ENCODE data around the gene DGKG.

The DGKG gene

DNA sequence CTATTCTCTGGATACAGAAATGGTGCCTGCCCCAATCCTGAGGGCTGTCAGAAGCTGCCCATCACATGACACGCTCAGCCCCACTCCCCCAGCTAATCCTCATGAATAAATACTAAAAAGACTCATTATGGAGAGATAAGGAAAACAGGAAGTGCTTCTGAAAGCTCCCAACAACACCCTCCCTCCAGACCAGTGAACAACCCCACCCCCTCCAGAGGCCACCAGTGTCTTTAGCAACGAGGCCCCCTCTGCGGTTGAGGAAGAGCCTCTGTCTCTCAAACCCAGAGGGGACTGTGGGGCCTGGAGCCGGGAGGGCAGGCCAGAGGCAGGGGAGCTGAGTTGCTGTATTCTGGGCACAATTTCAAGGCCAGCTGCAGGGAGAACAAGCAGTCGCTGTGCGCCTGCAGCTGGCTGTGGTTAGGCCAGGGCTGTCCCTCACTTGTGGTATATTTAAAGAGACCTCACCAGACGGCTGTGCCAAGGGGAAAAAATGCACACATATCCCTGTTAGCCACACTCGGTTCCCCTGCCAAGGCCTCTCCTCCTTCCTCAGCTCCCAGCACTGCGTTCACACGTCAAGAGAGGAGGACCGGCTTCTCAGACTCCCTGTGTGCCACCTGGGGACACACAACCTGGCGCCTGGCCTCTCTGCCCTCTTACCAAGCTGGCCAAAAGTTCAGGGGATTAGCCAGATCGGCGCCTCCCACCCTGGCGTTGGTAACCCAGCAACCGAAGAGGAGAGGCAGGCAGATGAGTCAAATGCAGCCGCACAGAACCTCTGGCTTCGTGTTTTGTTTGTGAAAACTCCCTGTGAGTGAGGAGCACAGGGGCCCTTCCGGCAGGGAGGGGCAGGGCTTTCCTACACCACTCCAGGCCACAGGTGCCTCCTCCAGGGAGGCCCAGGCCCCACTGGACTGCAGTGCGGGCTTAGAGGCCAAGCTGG, 152.0 kb downstream of the DGKG start:
- no peak for DNase-seq (ENCODE audit: low read depth)

GRCh38 chr3:186208296-186208989, 153.6 kb downstream of the DGKG start:
- DNase-seq (ENCODE audit: low read depth), result no peak

DNA sequence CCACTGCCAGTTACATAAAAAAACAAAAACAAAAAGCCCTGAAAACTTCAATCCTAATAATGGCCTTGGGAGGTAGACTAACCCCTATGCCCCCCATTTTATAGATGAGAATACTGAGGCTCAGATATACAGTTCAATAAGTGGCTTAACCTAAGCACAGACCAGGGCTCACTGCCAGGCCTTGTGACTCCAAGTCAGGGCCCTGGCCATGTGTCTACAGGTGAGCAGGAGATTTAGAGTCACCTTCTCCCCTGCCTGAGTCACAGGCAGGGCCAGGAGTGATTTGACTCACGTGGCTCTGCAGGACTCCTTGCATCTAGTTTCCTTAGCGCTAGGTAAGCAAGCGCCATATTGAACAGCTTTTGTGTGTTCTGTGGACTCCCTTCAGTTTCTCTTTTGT, 154.5 kb downstream of the DGKG start:
- DNase-seq (ENCODE audit: low read depth), result no peak

DNA sequence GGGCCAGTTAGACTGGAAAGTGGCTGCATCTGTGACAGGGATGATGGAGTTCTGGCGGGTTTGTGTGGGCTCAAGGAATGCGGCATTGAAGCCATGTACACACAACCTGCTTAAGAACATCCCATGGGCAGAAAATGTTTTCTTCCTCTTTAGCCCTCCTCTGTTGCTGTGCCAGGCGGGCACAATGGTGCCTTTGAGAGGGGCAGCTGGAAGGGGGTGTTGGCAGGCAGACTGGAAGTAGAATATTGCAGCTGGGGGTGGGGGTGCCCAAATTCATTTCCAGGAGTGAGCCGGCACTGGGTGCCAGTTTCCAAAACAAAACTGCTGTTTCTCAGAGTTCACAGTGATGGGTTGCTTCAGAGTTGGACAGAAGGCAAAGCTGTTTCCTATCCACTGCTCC, 161.3 kb downstream of the DGKG start:
- no peak for DNase-seq (ENCODE audit: low read depth)

DNA sequence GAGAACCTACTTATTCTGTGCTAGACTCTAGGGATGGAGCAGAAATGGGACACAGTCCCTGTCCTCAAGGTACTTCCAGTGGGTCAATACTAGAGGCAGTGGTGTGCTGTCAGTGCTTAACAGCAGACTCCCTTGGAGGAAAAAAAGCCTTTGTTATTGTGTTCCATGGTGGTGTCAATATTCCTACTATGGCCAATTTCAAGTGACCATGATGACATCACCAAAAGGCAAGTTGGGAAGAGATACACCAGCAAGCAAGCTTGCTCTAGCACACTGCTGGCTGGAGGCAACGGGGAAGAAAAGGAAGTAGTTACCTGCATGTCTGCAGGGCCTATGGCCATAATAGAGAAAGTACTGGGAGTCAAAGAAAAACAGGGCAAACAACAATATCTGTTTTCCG, 163.6 kb downstream of the DGKG start:
- DNase-seq (ENCODE audit: low read depth), result no peak

GRCh38 chr3:186194451-186194811, 167.6 kb downstream of the DGKG start:
- no peak for DNase-seq (ENCODE audit: low read depth)

- DNase-seq (ENCODE audit: low read depth), result no peak
These were observed 168.2 kb downstream of the DGKG start for GRCh38 chr3:186193534-186194450.

GRCh38 chr3:186192823-186193222, 169.2 kb downstream of the DGKG start:
- DNase-seq (ENCODE audit: low read depth), result no peak

DNA sequence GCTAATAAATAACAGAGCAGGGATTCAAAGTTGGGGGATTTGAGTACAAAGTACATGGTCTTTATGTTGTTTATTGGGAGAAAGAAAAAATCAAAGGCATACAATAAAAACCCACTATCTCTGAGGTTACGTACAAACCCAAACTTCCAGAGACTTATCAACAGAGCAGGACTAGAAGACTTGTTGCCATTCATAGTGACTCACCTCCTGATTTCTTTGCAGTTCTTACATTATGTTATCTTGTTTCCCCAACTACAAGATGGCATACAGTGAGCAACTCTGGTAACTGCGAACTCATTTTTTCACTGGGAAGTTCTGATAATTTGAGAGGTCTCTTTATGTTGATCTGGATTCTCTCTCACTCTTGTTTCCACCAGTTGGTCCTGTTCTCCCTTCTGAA, 172.5 kb downstream of the DGKG start:
- no peak for DNase-seq (ENCODE audit: low read depth)

DNA sequence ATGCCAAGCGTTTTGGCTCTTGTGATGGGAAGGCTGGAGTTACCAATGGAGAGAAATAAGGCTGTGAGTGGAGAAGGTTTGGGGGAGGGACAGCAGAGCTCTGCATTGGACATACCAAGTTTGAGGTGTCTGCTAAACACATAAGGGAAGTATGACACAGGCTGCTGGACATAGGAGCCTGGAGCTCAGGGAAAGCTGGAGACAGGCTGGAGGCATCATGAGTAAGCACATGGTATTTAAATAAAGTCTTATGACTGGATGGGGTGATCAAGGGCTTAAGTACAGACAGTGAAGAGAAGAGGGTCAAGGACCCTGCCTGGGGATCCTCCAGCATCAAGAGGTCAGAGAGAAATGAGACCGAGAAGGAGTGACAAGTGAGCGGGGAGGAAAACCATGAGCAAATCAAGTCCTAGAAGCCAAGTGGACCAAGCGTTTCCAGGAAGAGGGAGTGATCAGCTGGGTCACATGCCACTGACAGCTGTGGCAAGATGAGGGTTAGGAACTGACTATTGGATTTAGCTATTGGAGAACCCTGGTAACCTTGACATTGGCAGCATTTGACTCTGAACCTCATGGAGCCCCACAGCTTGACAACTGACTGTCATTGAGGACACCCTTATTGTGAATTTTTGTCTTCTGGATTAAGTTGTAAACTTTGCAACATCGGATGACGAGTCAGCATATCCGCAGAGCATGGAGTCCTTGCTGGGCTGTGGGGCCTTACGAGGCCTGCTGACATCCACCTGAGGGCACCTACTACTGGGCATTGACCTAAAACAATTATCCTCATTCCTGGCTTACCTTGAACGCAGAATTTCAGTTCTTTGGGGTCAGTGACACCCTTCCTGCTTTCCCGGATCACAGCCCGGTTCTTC, 174.4 kb downstream of the DGKG start:
- no peak for DNase-seq (ENCODE audit: low read depth)

GRCh38 chr3:186185194-186185787, 176.7 kb downstream of the DGKG start:
- DNase-seq (ENCODE audit: low read depth), result no peak

DNA sequence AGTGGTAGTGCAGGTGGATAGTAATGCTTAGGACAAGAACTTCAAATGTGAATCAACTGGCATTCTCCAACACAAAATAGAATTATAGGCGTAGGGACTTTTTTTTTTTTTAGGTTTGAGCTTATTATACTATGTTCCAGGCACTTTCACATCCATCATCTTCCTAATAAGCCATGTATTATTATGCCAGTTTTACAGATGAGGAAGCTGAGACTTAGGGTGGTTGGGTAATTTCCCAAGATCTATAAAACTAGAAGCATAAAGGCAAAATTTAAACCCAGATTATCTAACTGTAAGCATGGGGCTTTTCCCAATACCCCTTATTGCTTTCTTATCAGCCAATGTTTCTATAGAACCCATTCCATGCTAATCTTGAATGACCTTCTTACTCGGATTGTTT, 178.0 kb downstream of the DGKG start:
- no peak for DNase-seq (ENCODE audit: low read depth)

DNA sequence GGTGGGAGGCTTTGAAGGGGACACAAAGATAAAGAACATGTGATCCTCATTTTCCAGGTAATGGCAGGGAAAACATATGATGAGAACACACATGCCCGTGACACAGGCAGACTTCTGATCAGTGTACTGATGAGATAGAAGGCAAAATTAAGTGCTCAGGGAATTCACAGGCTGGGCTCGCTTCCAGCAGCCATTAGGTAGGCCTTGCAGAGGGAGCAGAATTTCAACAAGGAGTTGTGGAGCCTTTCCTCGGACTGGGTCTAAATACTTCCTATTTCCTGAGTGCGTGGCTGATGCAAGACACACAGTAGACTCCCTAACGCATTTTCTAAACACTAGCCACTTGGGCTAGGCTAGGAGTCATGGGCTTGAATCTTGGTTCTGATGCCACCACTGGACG, 179.2 kb downstream of the DGKG start:
- no peak for DNase-seq (ENCODE audit: low read depth)

GRCh38 chr3:186181901-186182300, 180.1 kb downstream of the DGKG start:
- DNase-seq (ENCODE audit: low read depth), result no peak

GRCh38 chr3:186180891-186181481, 181.0 kb downstream of the DGKG start:
- no peak for DNase-seq (ENCODE audit: low read depth)

DNA sequence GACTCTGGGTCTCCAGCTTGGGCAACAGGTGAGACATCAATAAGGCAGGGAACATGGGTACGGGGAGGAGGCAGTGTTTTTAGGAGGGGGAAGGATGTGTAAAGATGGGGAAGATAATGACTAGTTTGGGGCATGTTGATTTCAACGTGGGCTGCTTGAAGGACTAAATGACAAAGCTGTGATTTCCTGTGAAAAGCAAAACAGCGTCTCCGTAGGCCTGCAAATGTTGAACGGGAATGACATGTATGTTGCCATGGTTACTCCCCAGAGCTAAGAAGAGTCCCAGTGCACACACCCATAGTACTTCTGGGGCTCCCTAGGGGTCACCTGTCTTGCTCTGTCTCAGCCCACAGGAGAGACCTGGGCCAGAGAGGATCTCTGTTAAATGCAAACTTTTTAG, 181.9 kb downstream of the DGKG start:
- DNase-seq (ENCODE audit: low read depth), result no peak

DNA sequence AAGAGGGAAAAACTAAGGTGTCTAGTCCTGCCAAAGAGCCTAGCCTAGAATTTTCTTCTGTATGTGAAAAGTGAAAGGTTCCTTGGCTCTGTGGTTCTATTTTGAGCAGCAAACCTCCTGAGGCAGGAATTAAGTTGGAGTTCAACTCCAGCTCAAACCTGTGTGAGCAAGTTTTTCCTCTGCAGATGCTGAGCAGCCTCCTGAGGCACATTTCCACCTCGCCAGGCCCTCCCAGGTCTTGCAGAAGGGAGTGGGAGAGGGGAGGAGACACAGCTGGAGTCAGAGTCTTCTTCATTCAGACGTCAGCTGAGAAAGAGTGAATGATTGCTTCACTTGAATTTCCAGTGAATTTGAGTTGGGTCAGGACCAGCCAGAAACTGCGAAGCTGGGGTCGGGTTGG, 183.6 kb downstream of the DGKG start:
- DNase-seq (ENCODE audit: low read depth), result no peak

- DNase-seq (ENCODE audit: low read depth), result no peak
These were observed 185.6 kb downstream of the DGKG start for GRCh38 chr3:186176373-186176990.

DNA sequence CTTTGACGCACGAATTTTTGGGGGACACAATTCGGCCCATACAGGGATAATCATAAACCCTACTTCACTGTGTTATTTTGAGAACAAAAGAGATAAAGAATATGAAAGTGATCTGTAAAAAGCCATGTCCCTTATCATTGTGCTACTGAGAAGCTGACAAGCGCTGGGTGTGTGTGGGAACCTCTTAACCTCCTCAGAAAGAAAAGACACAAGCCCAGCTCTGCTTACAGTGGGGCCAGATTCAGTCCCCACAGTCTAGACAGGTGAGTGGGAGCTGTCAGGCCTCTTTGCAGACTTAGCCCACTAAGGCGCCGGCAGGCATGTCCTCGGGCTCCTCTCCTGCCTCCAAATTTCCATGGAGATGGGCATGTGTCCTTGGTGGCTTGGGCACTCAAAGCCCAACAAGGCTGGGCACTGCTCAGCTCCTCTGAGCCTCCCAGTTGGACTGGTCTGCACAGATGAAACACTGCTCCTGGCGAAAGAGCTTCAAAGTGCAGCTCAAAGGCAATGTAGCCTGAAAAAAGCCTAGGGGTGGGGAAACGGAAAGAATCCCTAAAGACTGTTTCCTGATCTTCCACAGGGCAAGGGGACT, 188.7 kb downstream of the DGKG start:
- no peak for DNase-seq (ENCODE audit: low read depth)

GRCh38 chr3:186172353-186172752, 189.7 kb downstream of the DGKG start:
- DNase-seq (ENCODE audit: low read depth), result no peak

Data from activated T-cell treated with anti-CD3 and anti-CD28 coated beads for 1 hour (primary cell).